Stimulated activated CD4-positive, alpha-beta T cell treated with anti-CD3 and anti-CD28 coated beads, Interleukin-1b, Interleukin-23, amount 100 ng/mL, for 48 hours (primary cell): Measurements from ENCODE around the gene SARS1.

Experiments
- DNase-seq: peaks from one replicate; pipeline ENCODE4 v3.0.0-alpha.2; 2020

The SARS1 gene

DNA sequence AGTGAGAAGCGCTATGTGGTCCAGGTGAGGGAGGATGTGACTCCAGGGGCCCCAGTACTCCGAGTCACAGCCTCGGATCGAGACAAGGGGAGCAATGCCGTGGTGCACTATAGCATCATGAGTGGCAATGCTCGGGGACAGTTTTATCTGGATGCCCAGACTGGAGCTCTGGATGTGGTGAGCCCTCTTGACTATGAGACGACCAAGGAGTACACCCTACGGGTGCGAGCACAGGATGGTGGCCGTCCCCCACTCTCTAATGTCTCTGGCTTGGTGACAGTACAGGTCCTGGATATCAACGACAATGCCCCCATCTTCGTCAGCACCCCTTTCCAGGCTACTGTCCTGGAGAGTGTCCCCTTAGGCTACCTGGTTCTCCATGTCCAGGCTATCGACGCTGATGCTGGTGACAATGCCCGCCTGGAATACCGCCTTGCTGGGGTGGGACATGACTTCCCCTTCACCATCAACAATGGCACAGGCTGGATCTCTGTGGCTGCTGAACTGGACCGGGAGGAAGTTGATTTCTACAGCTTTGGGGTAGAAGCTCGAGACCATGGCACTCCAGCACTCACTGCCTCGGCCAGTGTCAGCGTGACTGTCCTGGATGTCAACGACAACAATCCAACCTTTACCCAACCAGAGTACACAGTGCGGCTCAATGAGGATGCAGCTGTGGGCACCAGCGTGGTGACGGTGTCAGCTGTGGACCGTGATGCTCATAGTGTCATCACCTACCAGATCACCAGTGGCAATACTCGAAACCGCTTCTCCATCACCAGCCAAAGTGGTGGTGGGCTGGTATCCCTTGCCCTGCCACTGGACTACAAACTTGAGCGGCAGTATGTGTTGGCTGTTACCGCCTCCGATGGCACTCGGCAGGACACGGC, 37.8 kb downstream of the SARS1 start:
- DNase-seq = no peak

- no peak for DNase-seq
Observed at GRCh38 chr1:109252167-109252892, 38.6 kb downstream of the SARS1 start.

DNA sequence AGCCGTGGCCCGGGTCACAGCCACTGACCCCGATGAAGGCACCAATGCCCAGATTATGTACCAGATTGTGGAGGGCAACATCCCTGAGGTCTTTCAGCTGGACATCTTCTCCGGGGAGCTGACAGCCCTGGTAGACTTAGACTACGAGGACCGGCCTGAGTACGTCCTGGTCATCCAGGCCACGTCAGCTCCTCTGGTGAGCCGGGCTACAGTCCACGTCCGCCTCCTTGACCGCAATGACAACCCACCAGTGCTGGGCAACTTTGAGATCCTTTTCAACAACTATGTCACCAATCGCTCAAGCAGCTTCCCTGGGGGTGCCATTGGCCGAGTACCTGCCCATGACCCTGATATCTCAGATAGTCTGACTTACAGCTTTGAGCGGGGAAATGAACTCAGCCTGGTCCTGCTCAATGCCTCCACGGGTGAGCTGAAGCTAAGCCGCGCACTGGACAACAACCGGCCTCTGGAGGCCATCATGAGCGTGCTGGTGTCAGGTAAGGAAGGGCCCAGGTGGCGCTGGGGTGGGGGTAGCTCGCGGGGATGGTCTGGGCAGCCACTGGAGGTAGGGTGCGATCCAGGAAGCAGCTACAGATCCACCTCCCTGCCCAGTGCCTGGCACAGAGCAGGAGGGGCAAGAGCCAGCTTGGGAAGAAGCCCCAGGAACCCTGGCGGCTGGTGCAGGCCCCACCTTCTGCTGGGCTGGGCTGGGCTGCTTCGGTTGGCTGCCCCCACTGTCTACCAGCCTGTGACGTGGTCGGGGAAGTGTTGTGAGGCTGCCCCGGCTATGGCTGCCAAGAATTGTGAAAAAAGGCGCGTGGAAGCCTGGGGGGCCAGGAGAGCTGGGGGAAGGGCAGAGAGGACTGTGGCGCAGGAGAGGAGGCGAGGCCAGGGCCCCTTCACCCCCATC, 39.4 kb downstream of the SARS1 start:
- no peak for DNase-seq

- DNase-seq = no peak
Observed at GRCh38 chr1:109253803-109254620, 40.3 kb downstream of the SARS1 start.

- DNase-seq = no peak
Observed at GRCh38 chr1:109254621-109255096, 40.9 kb downstream of the SARS1 start.

- no peak for DNase-seq
Observed at GRCh38 chr1:109255097-109255651, 41.5 kb downstream of the SARS1 start.

GRCh38 chr1:109255678-109256077, 42.0 kb downstream of the SARS1 start:
- no peak for DNase-seq

- no peak for DNase-seq
Observed at GRCh38 chr1:109256085-109256484, 42.4 kb downstream of the SARS1 start.

DNA sequence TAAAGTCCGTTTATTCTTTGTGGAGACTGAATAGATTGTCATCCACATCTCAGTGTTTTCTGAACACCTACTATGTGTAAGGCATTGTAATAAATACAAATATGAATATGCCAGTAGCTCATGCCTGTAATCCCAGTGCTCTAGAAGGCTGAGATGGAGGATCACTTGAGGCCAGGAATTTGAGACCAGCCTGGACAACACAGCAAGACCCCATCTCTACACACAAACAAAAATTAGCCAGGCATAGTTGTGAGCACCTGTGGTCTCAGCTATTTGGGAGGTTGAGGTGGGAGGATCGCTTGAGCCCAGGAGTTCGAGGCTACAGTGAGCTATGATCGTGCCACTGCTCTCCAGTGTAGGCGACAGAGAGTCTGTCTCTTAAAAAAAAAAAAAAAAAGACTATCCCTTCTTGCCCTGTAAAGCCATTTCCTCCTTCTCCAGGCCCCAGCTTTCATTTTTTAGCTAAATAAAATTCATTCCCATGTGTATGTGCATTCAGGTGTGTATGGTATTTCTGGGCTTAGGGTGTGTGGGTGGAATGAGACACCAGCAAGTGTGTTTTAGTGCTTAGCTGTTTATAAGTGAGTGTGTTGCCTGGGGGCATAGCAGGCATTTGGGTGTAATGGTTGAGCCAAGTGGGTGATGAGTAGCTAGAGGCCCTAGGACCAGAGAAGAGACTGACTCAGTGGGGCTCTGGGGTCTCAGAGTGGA, 43.4 kb downstream of the SARS1 start:
- DNase-seq = no peak

- DNase-seq = no peak
Observed at GRCh38 chr1:109257682-109258421, 44.1 kb downstream of the SARS1 start.

DNA sequence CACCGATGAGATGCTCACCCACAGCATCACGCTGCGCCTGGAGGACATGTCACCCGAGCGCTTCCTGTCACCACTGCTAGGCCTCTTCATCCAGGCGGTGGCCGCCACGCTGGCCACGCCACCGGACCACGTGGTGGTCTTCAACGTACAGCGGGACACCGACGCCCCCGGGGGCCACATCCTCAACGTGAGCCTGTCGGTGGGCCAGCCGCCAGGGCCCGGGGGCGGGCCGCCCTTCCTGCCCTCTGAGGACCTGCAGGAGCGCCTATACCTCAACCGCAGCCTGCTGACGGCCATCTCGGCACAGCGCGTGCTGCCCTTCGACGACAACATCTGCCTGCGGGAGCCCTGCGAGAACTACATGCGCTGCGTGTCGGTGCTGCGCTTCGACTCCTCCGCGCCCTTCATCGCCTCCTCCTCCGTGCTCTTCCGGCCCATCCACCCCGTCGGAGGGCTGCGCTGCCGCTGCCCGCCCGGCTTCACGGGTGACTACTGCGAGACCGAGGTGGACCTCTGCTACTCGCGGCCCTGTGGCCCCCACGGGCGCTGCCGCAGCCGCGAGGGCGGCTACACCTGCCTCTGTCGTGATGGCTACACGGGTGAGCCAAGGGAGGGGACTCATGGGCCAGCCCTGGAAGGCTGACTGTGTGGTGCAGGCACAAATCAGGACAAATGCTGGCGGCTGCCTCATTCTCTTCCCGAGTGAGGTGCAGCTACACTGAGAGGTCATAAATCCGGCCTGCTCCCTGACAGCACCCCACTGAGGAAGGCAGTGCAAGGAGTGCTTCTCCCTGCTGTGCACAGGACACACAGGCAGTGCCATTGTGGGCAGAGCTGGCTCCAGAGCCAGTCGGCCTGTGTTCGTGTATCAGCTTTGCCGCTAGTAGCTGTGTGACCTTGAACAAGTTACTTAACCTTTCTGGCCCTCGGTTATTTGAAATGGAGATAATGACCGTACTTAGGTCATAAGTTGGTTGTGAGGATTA, 45.1 kb downstream of the SARS1 start:
- DNase-seq = no peak

GRCh38 chr1:109259674-109260557, 46.2 kb downstream of the SARS1 start:
- DNase-seq = no peak

GRCh38 chr1:109261006-109261405, 47.3 kb downstream of the SARS1 start:
- DNase-seq = no peak

GRCh38 chr1:109261578-109261977, 47.9 kb downstream of the SARS1 start:
- DNase-seq = no peak

- DNase-seq = no peak
Observed at GRCh38 chr1:109262231-109263055, 48.7 kb downstream of the SARS1 start.

GRCh38 chr1:109263234-109263596, 49.5 kb downstream of the SARS1 start:
- DNase-seq = no peak
